ENCODE measurements around the gene B3GNT7.

B3GNT7 gene

GRCh38 chr2:231385429-231385828 lies 10.1 kb upstream of the B3GNT7 start:
- peaks cover 7% of the 10 kb centered on the region; the same call in 1 of the 2 replicates for H3K9me3 ChIP-seq (ENCODE audit: insufficient read depth, low read depth, low read length)
- H3K4me2 ChIP-seq (ENCODE audit: low read depth, low read length, poor library complexity, severe bottlenecking) = no peak overlapping the region
- TF ChIP-seq EZH2phosphoT487 (IDR thresholded peaks at IDR 0.05; ENCODE audit: borderline replicate concordance) = no peak
- TF ChIP-seq, protein P1, sequence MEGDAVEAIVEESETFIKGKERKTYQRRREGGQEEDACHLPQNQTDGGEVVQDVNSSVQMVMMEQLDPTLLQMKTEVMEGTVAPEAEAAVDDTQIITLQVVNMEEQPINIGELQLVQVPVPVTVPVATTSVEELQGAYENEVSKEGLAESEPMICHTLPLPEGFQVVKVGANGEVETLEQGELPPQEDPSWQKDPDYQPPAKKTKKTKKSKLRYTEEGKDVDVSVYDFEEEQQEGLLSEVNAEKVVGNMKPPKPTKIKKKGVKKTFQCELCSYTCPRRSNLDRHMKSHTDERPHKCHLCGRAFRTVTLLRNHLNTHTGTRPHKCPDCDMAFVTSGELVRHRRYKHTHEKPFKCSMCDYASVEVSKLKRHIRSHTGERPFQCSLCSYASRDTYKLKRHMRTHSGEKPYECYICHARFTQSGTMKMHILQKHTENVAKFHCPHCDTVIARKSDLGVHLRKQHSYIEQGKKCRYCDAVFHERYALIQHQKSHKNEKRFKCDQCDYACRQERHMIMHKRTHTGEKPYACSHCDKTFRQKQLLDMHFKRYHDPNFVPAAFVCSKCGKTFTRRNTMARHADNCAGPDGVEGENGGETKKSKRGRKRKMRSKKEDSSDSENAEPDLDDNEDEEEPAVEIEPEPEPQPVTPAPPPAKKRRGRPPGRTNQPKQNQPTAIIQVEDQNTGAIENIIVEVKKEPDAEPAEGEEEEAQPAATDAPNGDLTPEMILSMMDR (conservative IDR thresholded peaks at IDR 0.05; ENCODE audit: low read length) = no peak
- no peak overlapping the region for H2AFZ ChIP-seq (ENCODE audit: low read length)
- no peaks in the 10 kb centered on the region for H4K20me1 ChIP-seq (ENCODE audit: insufficient read depth, low read length, poor library complexity, severe bottlenecking)
- no peak overlapping the region for H3K4me3 ChIP-seq (ENCODE audit: low read length, poor library complexity, severe bottlenecking)
- H3K79me2 ChIP-seq (ENCODE audit: insufficient read depth, low read length) = no peaks in the 10 kb centered on the region
- H3K36me3 ChIP-seq (ENCODE audit: insufficient read depth, low read length) = no peaks in the 10 kb centered on the region
- no peaks in the 10 kb centered on the region for H3F3A ChIP-seq (ENCODE audit: low read depth)
- no peaks in the 10 kb centered on the region for H3K27me3 ChIP-seq (ENCODE audit: insufficient read depth, low read length, poor library complexity, severe bottlenecking)
- H3K9me2 ChIP-seq (replicated peaks; ENCODE audit: low read depth, low read length) = no peaks in the 10 kb centered on the region
- H3K4me1 ChIP-seq (ENCODE audit: insufficient read depth, low read length, poor library complexity, severe bottlenecking) = peaks cover 67% of the 10 kb centered on the region
- H3K9ac ChIP-seq (ENCODE audit: low read depth, low read length, poor library complexity, severe bottlenecking) = peak overlapping the region; percentile 18

DNA sequence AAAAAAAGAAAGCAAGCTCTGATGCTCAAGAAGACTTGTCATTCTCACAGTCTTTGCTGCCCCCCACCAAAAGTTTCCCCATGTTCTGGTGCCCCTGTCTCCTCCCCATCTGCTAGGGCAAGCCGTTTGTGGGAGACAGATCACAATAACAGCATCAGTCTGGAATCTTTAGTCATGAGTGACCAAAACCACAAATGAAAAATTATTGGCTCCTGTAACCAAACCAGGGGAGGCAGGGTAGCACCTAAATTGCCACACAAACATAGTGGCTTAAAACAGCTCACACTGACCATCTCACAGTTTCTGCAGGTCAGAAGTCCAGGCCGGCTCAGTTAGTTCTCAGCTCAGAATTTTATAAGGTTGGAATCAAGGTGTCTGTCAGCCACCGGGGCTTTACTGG lies 9.1 kb upstream of the B3GNT7 start:
- TF ChIP-seq EZH2phosphoT487 (IDR thresholded peaks at IDR 0.05; ENCODE audit: borderline replicate concordance) = no peak
- TF ChIP-seq, protein P1 (conservative IDR thresholded peaks at IDR 0.05; ENCODE audit: low read length) = no peak
- Histone ChIP-seq H3K9me2 (replicated peaks; ENCODE audit: low read depth, low read length) (no peaks in the 10 kb centered on the region), H3K4me3 (ENCODE audit: low read length, poor library complexity, severe bottlenecking) (no peak overlapping the region), H3K4me2 (ENCODE audit: low read depth, low read length, poor library complexity, severe bottlenecking) (peak overlapping the region; percentile 52), H3K9me3 (ENCODE audit: insufficient read depth, low read depth, low read length) (peaks cover 7% of the 10 kb centered on the region; the same call in 1 of the 2 replicates), H3K4me1 (ENCODE audit: insufficient read depth, low read length, poor library complexity, severe bottlenecking) (peaks cover 74% of the 10 kb centered on the region), H4K20me1 (ENCODE audit: insufficient read depth, low read length, poor library complexity, severe bottlenecking) (no peaks in the 10 kb centered on the region), H3K36me3 (ENCODE audit: insufficient read depth, low read length) (no peaks in the 10 kb centered on the region), H3K79me2 (ENCODE audit: insufficient read depth, low read length) (no peaks in the 10 kb centered on the region), H3K27me3 (ENCODE audit: insufficient read depth, low read length, poor library complexity, severe bottlenecking) (no peaks in the 10 kb centered on the region), H3K9ac (ENCODE audit: low read depth, low read length, poor library complexity, severe bottlenecking) (peak overlapping the region; percentile 54), H2AFZ (ENCODE audit: low read length) (no peak overlapping the region), H3F3A (ENCODE audit: low read depth) (no peaks in the 10 kb centered on the region)

GRCh38 chr2:231387904-231388724 lies 7.4 kb upstream of the B3GNT7 start:
- TF ChIP-seq EZH2phosphoT487 (IDR thresholded peaks at IDR 0.05; ENCODE audit: borderline replicate concordance) = no peak
- TF ChIP-seq, protein P1 (conservative IDR thresholded peaks at IDR 0.05; ENCODE audit: low read length) = no peak
- Histone ChIP-seq H3K9me3 (ENCODE audit: insufficient read depth, low read depth, low read length) (peaks cover 7% of the 10 kb centered on the region; the same call in 1 of the 2 replicates), H3F3A (ENCODE audit: low read depth) (no peaks in the 10 kb centered on the region), H2AFZ (ENCODE audit: low read length) (no peak overlapping the region), H3K9me2 (replicated peaks; ENCODE audit: low read depth, low read length) (no peaks in the 10 kb centered on the region), H3K36me3 (ENCODE audit: insufficient read depth, low read length) (no peaks in the 10 kb centered on the region), H3K27me3 (ENCODE audit: insufficient read depth, low read length, poor library complexity, severe bottlenecking) (no peaks in the 10 kb centered on the region), H4K20me1 (ENCODE audit: insufficient read depth, low read length, poor library complexity, severe bottlenecking) (no peaks in the 10 kb centered on the region), H3K9ac (ENCODE audit: low read depth, low read length, poor library complexity, severe bottlenecking) (no peak overlapping the region), H3K4me3 (ENCODE audit: low read length, poor library complexity, severe bottlenecking) (no peak overlapping the region), H3K4me2 (ENCODE audit: low read depth, low read length, poor library complexity, severe bottlenecking) (no peak overlapping the region), H3K4me1 (ENCODE audit: insufficient read depth, low read length, poor library complexity, severe bottlenecking) (peaks cover 79% of the 10 kb centered on the region), H3K79me2 (ENCODE audit: insufficient read depth, low read length) (no peaks in the 10 kb centered on the region)

Measured in Loucy (cell line).